Peyer's patch (tissue), 4 donors: ENCODE results near the gene CNTN5. TPM values are rescaled to one million over a fixed set of nuclear protein-coding genes. Genes with fewer than 3 reads are reported as not detected.

Experiments
- DNase-seq, 3 donors: peaks; one replicate each; pipeline ENCODE4 v3.0.0-alpha.2; 2017 to 2019
- H3K27ac ChIP-seq, 4 donors: fragments of 200-600 bp; sonication (generic); one replicate each; pipeline ENCODE4 v1.5.1; 2016 to 2019
- H3K27me3 ChIP-seq, 2 donors: fragments of 200-600 bp; sonication (generic); one replicate each; pipeline ENCODE4 v1.5.1; 2019
- H3K36me3 ChIP-seq, 3 donors: fragments of 200-600 bp; sonication (generic); one replicate each; pipeline ENCODE4 v1.5.1; 2016 to 2019
- H3K4me1 ChIP-seq, 4 donors: fragments of 200-600 bp; sonication (generic); one replicate each; pipeline ENCODE4 v1.5.1; 2016 to 2019
- H3K4me3 ChIP-seq, 4 donors: fragments of 200-600 bp; sonication (generic); 1 replicate in 3 of 4; 2 replicates in 1 of 4; pipeline ENCODE4 v1.5.1; 2016 to 2019; ENCODE audit warnings: mild to moderate bottlenecking in 1 of 4
- H3K9me3 ChIP-seq, 4 donors: fragments of 200-600 bp; sonication (generic); one replicate each; pipeline ENCODE4 v1.5.1; 2016 to 2019; ENCODE audit warnings: mild to moderate bottlenecking in 1 of 4
- CTCF ChIP-seq, 6 experiments: fragments of 450-650 bp in 4 of 6; fragments of 200-600 bp in 2 of 6; sonication (generic) in 1 of 6; IDR thresholded peaks; one replicate each; pipeline ENCODE4 v1.5.1; 2017 to 2019; ENCODE audit warnings: antibody characterized with exemption in 6 of 6, mild to moderate bottlenecking in 3 of 6, moderate library complexity in 1 of 6
- POLR2A ChIP-seq, 2 donors: fragments of 450-650 bp; IDR thresholded peaks; one replicate each; pipeline ENCODE4 v1.5.1; 2017; ENCODE audit warnings: antibody characterized with exemption in 2 of 2, mild to moderate bottlenecking in 2 of 2, moderate library complexity in 2 of 2
- total RNA-seq, 4 donors: library from RNA; depleted of rRNA; stranded (reverse); fragments of >200 nt; gene quantifications; one replicate each; pipeline ENCODE4 v1.1.0, GENCODE V29; 2016

CNTN5 gene
- total RNA-seq, 4 donors from 2014 or later = not detected

- no peak for DNase-seq
- Histone ChIP-seq H3K27ac (no peak overlapping the region), H3K9me3 (no peaks in the 10 kb centered on the region), H3K36me3 (no peaks in the 10 kb centered on the region), H3K27me3 (no peaks in the 10 kb centered on the region), H3K4me1 (no peaks in the 10 kb centered on the region), H3K4me3 (no peak overlapping the region)
- TF ChIP-seq POLR2A (IDR thresholded peaks at IDR 0.05) = no peak
- no peak for TF ChIP-seq CTCF (IDR thresholded peaks at IDR 0.05)
Measured at GRCh38 chr11:99422581-99423427, 402.1 kb downstream of the CNTN5 start.

- no peak for TF ChIP-seq CTCF (IDR thresholded peaks at IDR 0.05)
- no peak for TF ChIP-seq POLR2A (IDR thresholded peaks at IDR 0.05)
Measured at GRCh38 chr11:99423428-99423983, 402.8 kb downstream of the CNTN5 start.

GRCh38 chr11:99424313-99425084 is 403.8 kb downstream of the CNTN5 start:
- H3K4me1 ChIP-seq = no peaks in the 10 kb centered on the region
- no peaks in the 10 kb centered on the region for H3K27me3 ChIP-seq
- no peaks in the 10 kb centered on the region for H3K36me3 ChIP-seq
- no peak overlapping the region for H3K4me3 ChIP-seq
- TF ChIP-seq CTCF (IDR thresholded peaks at IDR 0.05) = no peak
- TF ChIP-seq POLR2A (IDR thresholded peaks at IDR 0.05) = no peak
- H3K9me3 ChIP-seq = no peaks in the 10 kb centered on the region
- H3K27ac ChIP-seq = no peak overlapping the region
- no peak for DNase-seq

More at GRCh38 chr11:99423428-99423983, 402.8 kb downstream of the CNTN5 start:
- Histone ChIP-seq H3K27me3 (no peaks in the 10 kb centered on the region), H3K27ac (no peak overlapping the region), H3K4me1 (no peaks in the 10 kb centered on the region), H3K4me3 (no peak overlapping the region), H3K36me3 (no peaks in the 10 kb centered on the region), H3K9me3 (no peaks in the 10 kb centered on the region)
- DNase-seq = no peak

- no peak for TF ChIP-seq CTCF (IDR thresholded peaks at IDR 0.05)
- TF ChIP-seq POLR2A (IDR thresholded peaks at IDR 0.05) = no peak
- Histone ChIP-seq H3K4me3 (no peak overlapping the region), H3K27ac (no peak overlapping the region), H3K36me3 (no peaks in the 10 kb centered on the region), H3K27me3 (no peaks in the 10 kb centered on the region), H3K9me3 (no peaks in the 10 kb centered on the region), H3K4me1 (no peaks in the 10 kb centered on the region)
- no peak for DNase-seq
Measured at GRCh38 chr11:99425596-99425995, 404.8 kb downstream of the CNTN5 start.

GRCh38 chr11:99432677-99433076 is 411.9 kb downstream of the CNTN5 start:
- Histone ChIP-seq H3K4me3 (no peak overlapping the region), H3K36me3 (no peaks in the 10 kb centered on the region), H3K9me3 (no peaks in the 10 kb centered on the region), H3K27me3 (no peaks in the 10 kb centered on the region), H3K4me1 (no peaks in the 10 kb centered on the region), H3K27ac (no peak overlapping the region)
- TF ChIP-seq POLR2A (IDR thresholded peaks at IDR 0.05) (no peak), CTCF (IDR thresholded peaks at IDR 0.05) (no peak)
- no peak for DNase-seq
